ENCODE measurements around the gene KDM4F. TPM values are rescaled to one million over a fixed set of nuclear protein-coding genes. Genes with fewer than 3 reads are reported as not detected.
"Not testable (repeated sequence)": the region's sequence is repeated elsewhere in the genome, so short reads cannot be mapped to it uniquely, and the experiment has no call there.

The KDM4F gene
- total RNA-seq, result not detected

GRCh38 chr11:95049122-95049521 is at the start of gene KDM4F:
Gene KDM4F, plus strand, starts transcription at chr11:95049422.
- DNase-seq (ENCODE audit: low spot score), result not testable (repeated sequence)

- no peak for DNase-seq (ENCODE audit: low spot score)
These were observed 45.5 kb upstream of the KDM4F start for GRCh38 chr11:95003716-95004115.

- DNase-seq (ENCODE audit: low spot score), result no peak
These were observed 43.6 kb upstream of the KDM4F start for GRCh38 chr11:95005642-95006041.

GRCh38 chr11:95011376-95011775 is 37.8 kb upstream of the KDM4F start:
- no peak for DNase-seq (ENCODE audit: low spot score)

- DNase-seq (ENCODE audit: low spot score), result no peak
These were observed 34.9 kb upstream of the KDM4F start for GRCh38 chr11:95014184-95014821.

GRCh38 chr11:95016139-95016538 is 33.1 kb upstream of the KDM4F start:
- DNase-seq (ENCODE audit: low spot score), result no peak

DNA sequence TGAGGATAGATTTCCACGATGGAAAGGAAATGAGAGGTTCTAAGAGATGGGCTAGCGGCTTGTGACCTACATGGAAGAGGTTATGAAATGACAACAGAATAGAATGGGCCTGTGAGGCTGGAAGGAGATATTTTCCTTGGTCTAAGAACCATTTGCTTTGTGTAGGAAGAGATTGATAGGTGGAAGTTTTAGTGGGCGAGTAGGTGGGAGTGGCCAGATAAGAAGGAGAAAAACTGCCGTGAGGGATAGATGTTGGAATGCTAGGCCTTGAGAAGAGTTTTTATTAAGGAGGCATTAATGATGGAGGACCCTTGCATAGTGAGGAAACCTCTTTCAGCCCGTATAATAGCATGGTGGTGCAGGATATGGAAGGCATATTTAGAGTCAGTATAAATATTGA is 27.8 kb upstream of the KDM4F start:
- not testable (repeated sequence) for DNase-seq (ENCODE audit: low spot score)

- DNase-seq (ENCODE audit: low spot score), result no peak
These were observed 24.3 kb upstream of the KDM4F start, which contains the start of gene KDM4E for GRCh38 chr11:95024958-95025357. Gene KDM4E, plus strand, starts transcription at chr11:95025258. Its CDS starts 300 bp downstream, at chr11:95025558.

GRCh38 chr11:95025594-95025993 is 23.6 kb upstream of the KDM4F start:
- DNase-seq (ENCODE audit: low spot score), result not testable (repeated sequence)

- no peak for DNase-seq (ENCODE audit: low spot score)
These were observed 20.9 kb upstream of the KDM4F start for GRCh38 chr11:95028357-95028756.

GRCh38 chr11:95033051-95033450 is 16.2 kb upstream of the KDM4F start:
- no peak for DNase-seq (ENCODE audit: low spot score)

GRCh38 chr11:95035316-95035715 is 13.9 kb upstream of the KDM4F start:
- no peak for DNase-seq (ENCODE audit: low spot score)

- not testable (repeated sequence) for DNase-seq (ENCODE audit: low spot score)
These were observed 11.7 kb upstream of the KDM4F start for GRCh38 chr11:95037356-95038035.

DNA sequence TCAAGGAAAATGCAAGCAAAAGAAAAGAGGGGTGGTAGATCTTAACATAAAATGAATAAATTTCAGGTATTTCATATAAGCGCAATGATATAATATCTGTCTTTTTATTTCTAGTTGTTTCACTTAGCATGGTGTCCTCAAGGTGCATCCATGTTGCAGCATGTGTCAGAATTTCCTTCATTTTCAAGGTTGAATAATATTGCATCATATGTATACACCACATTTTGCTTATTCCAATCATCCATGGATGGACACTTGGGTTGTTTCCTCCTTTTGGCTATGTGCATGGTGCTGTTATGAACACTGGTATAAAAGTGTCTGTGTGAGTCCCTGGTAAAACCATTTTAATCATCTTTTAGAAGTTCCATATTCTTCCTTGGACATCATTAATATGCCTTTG is 7.0 kb upstream of the KDM4F start:
- DNase-seq (ENCODE audit: low spot score), result no peak

- DNase-seq (ENCODE audit: low spot score), result no peak
These were observed 6.3 kb upstream of the KDM4F start for GRCh38 chr11:95042906-95043305.

GRCh38 chr11:95044010-95044409 is 5.2 kb upstream of the KDM4F start:
- no peak for DNase-seq (ENCODE audit: low spot score)

GRCh38 chr11:95045812-95046211 is 3.4 kb upstream of the KDM4F start:
- DNase-seq (ENCODE audit: low spot score), result no peak

DNA sequence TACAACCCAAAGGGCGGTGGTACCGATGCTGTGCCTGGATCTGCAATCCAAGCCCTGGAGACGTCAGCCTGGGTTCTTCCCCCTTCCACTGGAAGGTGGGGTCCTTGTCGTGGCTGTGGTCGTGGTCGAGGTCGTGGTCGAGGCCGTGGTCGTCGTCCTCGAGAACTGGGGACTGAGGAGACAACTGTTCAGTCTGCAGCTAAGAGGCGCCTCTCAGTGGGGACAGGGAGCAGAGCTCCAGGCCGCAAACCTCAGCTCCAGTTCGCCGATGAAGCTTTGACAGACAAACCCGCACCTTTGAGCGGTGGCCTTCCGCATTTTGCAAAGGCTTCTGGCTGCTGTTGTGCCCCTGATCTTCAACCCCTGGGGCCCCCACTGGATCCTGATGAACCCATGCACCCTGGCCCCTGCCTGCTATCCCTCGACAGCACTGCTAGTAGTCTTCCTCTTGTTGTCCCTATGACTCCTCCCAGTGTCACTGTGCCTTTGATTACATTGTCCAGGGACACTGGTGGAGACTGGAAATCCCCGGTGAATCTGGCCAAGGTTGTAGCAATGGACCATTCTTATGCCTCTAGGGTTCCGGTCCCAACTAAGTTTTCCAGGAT is 1.5 kb downstream of the KDM4F start:
- DNase-seq (ENCODE audit: low spot score), result no peak

DNA sequence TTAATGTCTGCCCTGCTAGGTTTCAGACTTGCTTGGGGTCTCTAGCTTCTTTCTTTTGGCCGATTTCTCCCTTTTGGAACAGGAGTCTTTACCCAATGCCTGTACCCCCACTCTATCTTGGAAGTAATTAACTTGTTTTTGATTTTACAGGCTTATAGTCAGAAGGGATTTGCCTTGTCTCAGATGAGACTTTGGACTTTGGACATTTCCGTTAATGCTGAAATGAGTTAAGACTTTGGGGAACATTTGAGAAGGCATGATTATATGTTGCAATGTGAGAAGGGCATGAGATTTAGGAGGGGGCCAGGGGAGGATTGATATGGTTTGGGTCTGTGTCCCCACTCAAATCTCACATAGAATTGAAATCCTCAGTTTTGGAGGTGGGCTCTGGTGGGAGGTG is 5.1 kb downstream of the KDM4F start:
- no peak for DNase-seq (ENCODE audit: low spot score)

GRCh38 chr11:95055283-95055897 is 6.2 kb downstream of the KDM4F start:
- DNase-seq (ENCODE audit: low spot score), result no peak

- DNase-seq (ENCODE audit: low spot score), result no peak
These were observed 8.7 kb downstream of the KDM4F start for GRCh38 chr11:95057959-95058358.

- no peak for DNase-seq (ENCODE audit: low spot score)
These were observed 9.4 kb downstream of the KDM4F start for GRCh38 chr11:95058621-95059020.

DNA sequence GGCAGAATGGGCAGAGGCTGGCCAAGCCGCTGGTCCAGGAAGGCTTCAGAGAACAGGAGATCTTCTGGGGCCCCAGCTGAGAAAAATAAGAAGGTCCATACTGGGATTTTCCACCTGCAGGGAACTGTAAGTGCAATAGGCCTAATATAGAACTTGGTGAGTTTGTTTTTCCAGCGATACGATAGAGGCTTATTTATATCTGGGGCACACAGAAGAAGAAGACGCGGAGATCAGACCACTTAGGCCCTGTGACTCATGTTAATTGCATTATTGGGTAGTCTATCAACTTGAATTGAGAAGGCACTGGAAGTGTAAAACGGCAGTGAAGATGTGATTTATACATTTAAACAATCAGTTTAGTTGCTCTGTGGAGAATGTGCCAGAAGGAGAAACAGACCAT is 9.8 kb downstream of the KDM4F start:
- no peak for DNase-seq (ENCODE audit: low spot score)

Measured in mucosa of gallbladder (tissue), 1 donor.